ENCODE results near the gene SNED1. TPM values are rescaled to one million over a fixed set of nuclear protein-coding genes. Genes with fewer than 3 reads are reported as not detected.

SNED1 gene
- total and polyA plus RNA-seq, 9 of the 15 experiments (the other 6 are each of a cell fraction or from before 2014, with no cell fraction given) = 0.03 to 0.07 (median 0.05) TPM; not detected in 5

DNA sequence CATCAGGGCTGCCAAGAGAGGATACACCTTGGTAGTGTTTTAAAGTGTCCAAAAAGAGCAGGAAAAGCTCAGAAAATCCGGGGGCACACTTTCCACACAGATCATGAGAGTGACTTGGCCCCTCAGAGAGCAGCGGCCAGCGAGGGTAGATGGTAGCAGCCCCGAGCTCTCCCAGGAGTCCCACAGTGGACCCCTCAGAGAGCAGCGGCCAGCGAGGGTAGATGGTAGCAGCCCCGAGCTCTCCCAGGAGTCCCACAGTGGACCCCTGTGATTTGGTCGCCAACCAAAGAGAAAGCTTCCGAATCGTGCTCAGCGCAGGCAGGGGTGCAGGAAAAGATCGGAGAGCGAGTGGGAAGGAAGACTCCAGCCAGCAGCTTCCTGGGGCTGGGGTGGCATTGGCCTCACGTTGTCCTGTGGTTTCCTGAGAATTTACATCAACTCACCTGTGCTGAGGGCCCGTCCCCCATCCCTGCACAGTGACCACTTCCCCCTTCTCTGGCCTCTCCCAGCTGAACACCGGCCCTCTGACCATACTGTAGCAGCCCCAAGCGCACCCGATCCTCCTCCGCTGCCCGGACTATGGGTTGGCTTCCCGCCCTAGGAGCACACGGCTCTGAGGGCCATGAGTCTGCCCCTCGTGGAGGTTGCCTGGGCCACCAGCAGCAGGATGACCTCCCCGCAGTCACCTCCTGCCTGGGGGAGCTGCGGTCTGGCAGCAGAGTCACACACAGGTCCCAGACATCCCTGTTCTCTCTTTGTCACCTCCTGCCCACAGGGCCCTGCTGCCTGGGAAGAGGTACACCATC lies 69.9 kb downstream of the SNED1 start:
- POLR2A ChIA-PET = interaction anchor here (0.6 to 1.1 kb wide), 3 partner anchors 10 to 149 kb away, joined by 3 to 5 read pairs (median 3); no protein-coding TSS in a partner anchor
- DNase-seq (ENCODE audit: extremely low read depth in 1 of 4, low spot score in 3 of 4) = no peak
- no peaks in the 10 kb centered on the region for H3K9me1 ChIP-seq (ENCODE audit: control insufficient read depth, insufficient read depth, low read length)
- no peak overlapping the region for H3K9ac ChIP-seq (ENCODE audit: insufficient read depth in 1 of 2, low read depth in 2 of 2, low read length in 2 of 2)
- in situ Hi-C loops (cut with MboI) = no loop called here
- H3K36me3 ChIP-seq (ENCODE audit: control insufficient read depth, insufficient read depth, low read length) = no peaks in the 10 kb centered on the region
- 4% methylated on average over 19 of the region's 25 CpGs for WGBS (ENCODE audit: insufficient coverage, low coverage, missing lambda C conversion rate)
- H3K9me3 ChIP-seq (replicated peaks; ENCODE audit: control insufficient read depth, insufficient read depth, low read depth, low read length) = no peaks in the 10 kb centered on the region
- FAIRE-seq = no peak
- no peak overlapping the region for H3K4me2 ChIP-seq (ENCODE audit: insufficient read depth, low read length)
- no TSS peak for BruUV-seq (replicated peaks)
- no peak overlapping the region for H3K4me3 ChIP-seq
- no peak for ATAC-seq
- H3K4me1 ChIP-seq (replicated peaks in 1 of 2; ENCODE audit: control insufficient read depth in 2 of 2, insufficient read depth in 2 of 2, low read length in 2 of 2) = peaks cover 0 to 39% of the 10 kb centered on the region in 2 experiments; a peak in 2 of 5 replicates
- CTCF ChIA-PET (ENCODE audit: low intra/inter-chr PET ratio) = no interaction called here
- H2AFZ ChIP-seq (ENCODE audit: low read depth, low read length) = no peak overlapping the region
- intact Hi-C loops (cut with micrococcal nuclease) = no loop called here
- H3K27ac ChIP-seq (ENCODE audit: extremely low read depth, low read depth, low read length) = no peak overlapping the region
- no peaks in the 10 kb centered on the region for H3K79me2 ChIP-seq (ENCODE audit: control insufficient read depth, insufficient read depth, low read length)
- H3K27me3 ChIP-seq (ENCODE audit: control insufficient read depth in 2 of 2, insufficient read depth in 2 of 2, low read length in 2 of 2) = peaks cover 13 to 80% of the 10 kb centered on the region in 2 experiments; a peak in 3 of 5 replicates
- 0 out of 2 replicates have a peak, but pooled peaks cover 6% of the 10 kb centered on the region for H4K20me1 ChIP-seq (replicated peaks; ENCODE audit: control insufficient read depth, insufficient read depth, low read length)
- no peak for TF ChIP-seq NR2C2 (CRISPR knock-in tag; IDR thresholded peaks at IDR 0.05)
- no peak for TF ChIP-seq NR2C2 (tag; IDR thresholded peaks at IDR 0.05)
- TF ChIP-seq, protein P1, sequence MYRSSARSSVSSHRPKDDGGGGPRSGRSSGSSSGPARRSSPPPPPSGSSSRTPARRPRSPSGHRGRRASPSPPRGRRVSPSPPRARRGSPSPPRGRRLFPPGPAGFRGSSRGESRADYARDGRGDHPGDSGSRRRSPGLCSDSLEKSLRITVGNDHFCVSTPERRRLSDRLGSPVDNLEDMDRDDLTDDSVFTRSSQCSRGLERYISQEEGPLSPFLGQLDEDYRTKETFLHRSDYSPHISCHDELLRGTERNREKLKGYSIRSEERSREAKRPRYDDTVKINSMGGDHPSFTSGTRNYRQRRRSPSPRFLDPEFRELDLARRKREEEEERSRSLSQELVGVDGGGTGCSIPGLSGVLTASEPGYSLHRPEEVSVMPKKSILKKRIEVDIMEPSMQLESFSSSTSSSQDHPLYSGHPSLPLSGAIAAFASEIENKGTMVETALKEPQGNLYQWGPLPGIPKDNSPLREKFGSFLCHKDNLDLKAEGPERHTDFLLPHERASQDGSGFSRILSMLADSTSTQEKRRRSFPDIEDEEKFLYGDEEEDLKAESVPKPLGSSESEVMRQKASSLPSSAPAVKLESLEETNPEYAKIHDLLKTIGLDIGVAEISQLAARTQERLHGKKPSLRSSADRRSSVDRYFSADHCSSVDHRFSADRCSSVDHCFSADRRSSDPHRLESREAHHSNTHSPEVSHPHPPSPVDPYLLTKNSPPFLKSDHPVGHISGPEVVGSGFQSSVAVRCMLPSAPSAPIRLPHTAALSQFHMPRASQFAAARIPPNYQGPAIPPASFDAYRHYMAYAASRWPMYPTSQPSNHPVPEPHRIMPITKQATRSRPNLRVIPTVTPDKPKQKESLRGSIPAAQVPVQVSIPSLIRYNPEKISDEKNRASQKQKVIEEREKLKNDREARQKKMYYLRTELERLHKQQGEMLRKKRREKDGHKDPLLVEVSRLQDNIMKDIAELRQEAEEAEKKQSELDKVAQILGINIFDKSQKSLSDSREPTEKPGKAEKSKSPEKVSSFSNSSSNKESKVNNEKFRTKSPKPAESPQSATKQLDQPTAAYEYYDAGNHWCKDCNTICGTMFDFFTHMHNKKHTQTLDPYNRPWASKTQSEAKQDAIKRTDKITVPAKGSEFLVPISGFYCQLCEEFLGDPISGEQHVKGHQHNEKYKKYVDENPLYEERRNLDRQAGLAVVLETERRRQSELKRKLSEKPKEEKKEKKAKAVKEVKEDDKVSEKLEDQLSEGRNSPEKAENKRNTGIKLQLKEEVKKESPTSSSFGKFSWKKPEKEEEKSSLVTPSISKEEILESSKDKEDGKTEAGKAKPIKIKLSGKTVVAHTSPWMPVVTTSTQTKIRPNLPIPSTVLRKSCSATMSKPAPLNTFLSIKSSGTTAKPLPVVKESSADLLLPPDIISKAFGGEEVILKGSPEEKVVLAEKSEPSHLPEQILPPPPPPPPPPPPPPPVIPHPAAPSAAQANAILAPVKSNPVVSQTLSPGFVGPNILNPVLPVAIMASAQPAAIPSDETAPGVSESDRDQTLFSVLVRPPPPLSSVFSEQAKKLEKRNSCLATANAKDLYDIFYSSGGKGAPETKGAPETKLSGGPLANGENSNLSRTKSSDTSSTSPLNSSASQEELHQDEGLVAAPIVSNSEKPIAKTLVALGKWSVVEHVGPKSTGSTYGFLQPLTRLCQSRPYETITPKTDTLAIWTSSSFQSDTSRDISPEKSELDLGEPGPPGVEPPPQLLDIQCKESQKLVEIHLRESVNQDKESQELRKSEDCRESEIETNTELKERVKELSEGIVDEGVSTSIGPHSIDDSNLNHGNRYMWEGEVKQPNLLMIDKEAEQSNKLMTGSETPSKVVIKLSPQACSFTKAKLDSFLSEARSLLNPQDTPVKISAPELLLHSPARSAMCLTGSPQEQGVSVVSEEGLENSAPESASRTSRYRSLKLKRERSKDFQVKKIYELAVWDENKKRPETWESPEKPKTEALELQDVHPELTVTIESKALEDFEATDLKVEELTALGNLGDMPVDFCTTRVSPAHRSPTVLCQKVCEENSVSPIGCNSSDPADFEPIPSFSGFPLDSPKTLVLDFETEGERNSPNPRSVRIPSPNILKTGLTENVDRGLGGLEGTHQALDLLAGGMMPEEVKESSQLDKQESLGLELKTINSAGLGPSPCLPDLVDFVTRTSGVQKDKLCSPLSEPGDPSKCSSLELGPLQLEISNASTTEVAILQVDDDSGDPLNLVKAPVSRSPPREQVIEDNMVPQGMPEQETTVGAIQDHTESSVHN (IDR thresholded peaks at IDR 0.05; ENCODE audit: borderline replicate concordance in 1 of 2, low read depth in 1 of 2) = no peak
- TF ChIP-seq MTA3 (IDR thresholded peaks at IDR 0.05; ENCODE audit: borderline replicate concordance) = no peak
- no peak for TF ChIP-seq TEAD1 (CRISPR knock-in tag; IDR thresholded peaks at IDR 0.05)
- TF ChIP-seq BHLHE40 (IDR thresholded peaks at IDR 0.05; ENCODE audit: low read length) = no peak
- TF ChIP-seq, protein P2, sequence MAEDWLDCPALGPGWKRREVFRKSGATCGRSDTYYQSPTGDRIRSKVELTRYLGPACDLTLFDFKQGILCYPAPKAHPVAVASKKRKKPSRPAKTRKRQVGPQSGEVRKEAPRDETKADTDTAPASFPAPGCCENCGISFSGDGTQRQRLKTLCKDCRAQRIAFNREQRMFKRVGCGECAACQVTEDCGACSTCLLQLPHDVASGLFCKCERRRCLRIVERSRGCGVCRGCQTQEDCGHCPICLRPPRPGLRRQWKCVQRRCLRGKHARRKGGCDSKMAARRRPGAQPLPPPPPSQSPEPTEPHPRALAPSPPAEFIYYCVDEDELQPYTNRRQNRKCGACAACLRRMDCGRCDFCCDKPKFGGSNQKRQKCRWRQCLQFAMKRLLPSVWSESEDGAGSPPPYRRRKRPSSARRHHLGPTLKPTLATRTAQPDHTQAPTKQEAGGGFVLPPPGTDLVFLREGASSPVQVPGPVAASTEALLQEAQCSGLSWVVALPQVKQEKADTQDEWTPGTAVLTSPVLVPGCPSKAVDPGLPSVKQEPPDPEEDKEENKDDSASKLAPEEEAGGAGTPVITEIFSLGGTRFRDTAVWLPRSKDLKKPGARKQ (CRISPR knock-in tag; IDR thresholded peaks at IDR 0.05) = no peak
- TF ChIP-seq KLF1 (tag; IDR thresholded peaks at IDR 0.05) = no peak
- TF ChIP-seq HDAC1 (IDR thresholded peaks at IDR 0.05) = no peak
- no peak for TF ChIP-seq KLF13 (tag; IDR thresholded peaks at IDR 0.05; ENCODE audit: borderline replicate concordance, low read depth)
- TF ChIP-seq ZNF23 (CRISPR knock-in tag; IDR thresholded peaks at IDR 0.05) = no peak
